ENCODE data around the gene INPPL1.

The INPPL1 gene

GRCh38 chr11:72220696-72221363, 3.7 kb upstream of the INPPL1 start:
- H3K9me3 ChIP-seq (ENCODE audit: control insufficient read depth, low read depth, low read length) = no peaks in the 10 kb centered on the region
- peaks cover 18% of the 10 kb centered on the region for H3K4me1 ChIP-seq (ENCODE audit: control insufficient read depth, low read depth, low read length)
- H3K9ac ChIP-seq (ENCODE audit: low read length) = no peak overlapping the region
- H3K27ac ChIP-seq (ENCODE audit: low read length) = no peak overlapping the region
- peaks cover 6% of the 10 kb centered on the region for H3K27me3 ChIP-seq (ENCODE audit: control insufficient read depth, insufficient read depth, low read length)
- H3K36me3 ChIP-seq (ENCODE audit: control insufficient read depth, low read depth, low read length) = no peaks in the 10 kb centered on the region
- no peak overlapping the region for H3K4me3 ChIP-seq (ENCODE audit: low read length)

DNA sequence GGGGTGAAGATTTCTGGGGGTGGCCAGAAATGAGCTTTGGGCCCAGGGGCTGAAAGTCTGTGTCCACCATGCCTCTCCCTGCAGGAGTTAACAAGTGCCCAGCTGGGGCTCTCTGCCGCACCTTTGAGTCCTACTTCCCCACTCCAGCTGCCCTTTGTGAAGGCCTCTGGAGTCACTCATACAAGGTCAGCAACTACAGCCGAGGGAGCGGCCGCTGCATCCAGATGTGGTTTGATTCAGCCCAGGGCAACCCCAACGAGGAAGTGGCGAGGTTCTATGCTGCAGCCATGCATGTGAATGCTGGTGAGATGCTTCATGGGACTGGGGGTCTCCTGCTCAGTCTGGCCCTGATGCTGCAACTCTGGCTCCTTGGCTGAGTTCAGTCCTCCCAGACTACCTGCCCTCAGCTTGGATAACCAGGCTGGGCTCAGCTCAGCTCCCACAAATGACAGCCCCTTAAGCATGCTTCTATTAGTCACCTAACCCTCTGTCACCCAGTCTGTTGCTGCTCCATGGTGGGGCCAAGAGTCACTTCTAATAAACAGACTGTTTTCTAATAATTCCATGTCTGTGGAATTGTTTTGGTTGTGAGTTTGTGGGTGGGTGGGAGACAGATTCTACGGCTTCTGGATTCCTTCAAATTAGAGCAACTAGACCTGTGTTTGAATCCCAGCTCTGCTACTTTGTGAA, 3.0 kb upstream of the INPPL1 start:
- Histone ChIP-seq H3K4me3 (ENCODE audit: low read length) (no peak overlapping the region), H3K4me1 (ENCODE audit: control insufficient read depth, low read depth, low read length) (peaks cover 22% of the 10 kb centered on the region), H3K9ac (ENCODE audit: low read length) (no peak overlapping the region), H3K9me3 (ENCODE audit: control insufficient read depth, low read depth, low read length) (no peaks in the 10 kb centered on the region), H3K27ac (ENCODE audit: low read length) (no peak overlapping the region), H3K36me3 (ENCODE audit: control insufficient read depth, low read depth, low read length) (no peaks in the 10 kb centered on the region), H3K27me3 (ENCODE audit: control insufficient read depth, insufficient read depth, low read length) (peaks cover 6% of the 10 kb centered on the region)

DNA sequence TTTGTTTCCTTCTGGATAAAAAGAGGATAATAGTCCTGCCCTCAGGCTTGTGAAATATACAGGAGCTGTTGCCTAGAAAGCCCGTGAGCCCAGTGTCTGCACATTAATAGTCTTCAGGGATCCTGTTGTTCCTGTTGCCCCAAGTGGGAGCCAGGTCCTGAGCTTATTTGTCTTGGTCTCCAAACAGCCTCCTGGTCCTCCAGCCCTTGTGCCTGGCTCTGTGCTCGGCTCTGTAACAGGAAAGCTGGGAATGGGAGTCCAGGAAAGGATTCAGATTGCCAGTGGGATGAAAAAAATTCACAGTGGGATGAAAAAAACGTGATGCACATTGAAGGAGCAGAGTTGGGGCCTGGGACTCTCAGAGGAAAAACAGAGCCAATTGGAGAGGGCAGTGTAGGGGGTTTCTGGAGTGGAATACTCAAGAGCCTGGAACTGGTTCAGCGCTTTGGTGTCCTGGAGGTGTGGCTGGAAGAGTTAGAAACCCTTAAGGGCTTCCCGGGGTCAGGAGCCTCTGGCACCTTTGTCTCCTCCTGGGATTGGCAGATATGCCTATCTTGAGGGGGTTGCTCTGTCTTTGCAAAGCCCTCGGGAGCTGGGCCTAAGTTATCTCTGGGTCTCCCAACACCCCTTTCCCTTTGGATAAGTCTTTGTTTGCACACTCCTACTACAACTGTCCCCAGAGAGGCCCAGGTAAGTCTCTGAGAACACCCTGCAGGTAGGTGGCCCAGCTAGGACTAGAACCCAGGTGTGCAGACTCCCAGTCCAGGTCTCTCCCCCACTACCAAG, 2.3 kb upstream of the INPPL1 start:
- H3K9me3 ChIP-seq (ENCODE audit: control insufficient read depth, low read depth, low read length) = no peaks in the 10 kb centered on the region
- peaks cover 6% of the 10 kb centered on the region for H3K27me3 ChIP-seq (ENCODE audit: control insufficient read depth, insufficient read depth, low read length)
- H3K4me3 ChIP-seq (ENCODE audit: low read length) = peak overlapping the region; percentile 64
- peak overlapping the region; percentile 23 for H3K9ac ChIP-seq (ENCODE audit: low read length)
- H3K27ac ChIP-seq (ENCODE audit: low read length) = no peak overlapping the region
- H3K4me1 ChIP-seq (ENCODE audit: control insufficient read depth, low read depth, low read length) = peaks cover 23% of the 10 kb centered on the region
- no peaks in the 10 kb centered on the region for H3K36me3 ChIP-seq (ENCODE audit: control insufficient read depth, low read depth, low read length)

DNA sequence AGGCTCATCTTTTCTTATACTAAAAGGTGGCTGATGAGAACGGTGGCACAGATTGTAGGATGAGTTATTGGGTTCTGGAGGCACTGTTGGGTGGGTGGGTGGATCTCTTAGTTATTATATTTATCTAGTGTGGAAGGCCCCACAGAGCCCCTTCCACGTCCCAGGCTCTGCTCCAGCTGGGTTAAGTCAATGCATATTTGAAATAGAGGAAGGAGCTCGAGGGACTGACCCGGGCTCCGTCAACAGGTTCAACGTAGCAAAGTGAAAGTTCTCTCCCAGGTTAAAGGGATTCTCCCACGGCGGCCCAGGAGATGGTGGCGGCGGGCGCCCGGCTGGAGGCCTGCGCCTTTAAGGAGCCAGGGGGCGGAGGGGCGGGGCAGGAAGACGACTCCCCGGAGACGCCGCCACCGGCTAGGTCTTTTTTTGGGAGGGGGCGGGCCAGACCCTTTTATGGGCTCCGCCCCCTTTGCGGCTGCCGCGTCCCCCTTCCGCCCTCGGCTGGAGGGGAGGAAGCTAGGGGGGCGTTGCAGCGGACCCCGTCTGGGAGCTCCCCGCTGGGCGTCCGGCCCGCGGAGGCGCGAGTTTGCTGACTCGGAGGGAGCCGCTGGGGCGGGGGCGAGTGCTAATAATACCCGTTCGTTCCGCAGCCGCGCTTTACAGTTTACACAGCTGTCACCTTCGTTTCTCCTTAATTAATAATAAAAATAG, 1.5 kb upstream of the INPPL1 start:
- peak overlapping the region; percentile 64 for H3K4me3 ChIP-seq (ENCODE audit: low read length)
- H3K27me3 ChIP-seq (ENCODE audit: control insufficient read depth, insufficient read depth, low read length) = peaks cover 6% of the 10 kb centered on the region
- no peak overlapping the region for H3K27ac ChIP-seq (ENCODE audit: low read length)
- H3K36me3 ChIP-seq (ENCODE audit: control insufficient read depth, low read depth, low read length) = no peaks in the 10 kb centered on the region
- H3K4me1 ChIP-seq (ENCODE audit: control insufficient read depth, low read depth, low read length) = peaks cover 23% of the 10 kb centered on the region
- peak overlapping the region; percentile 23 for H3K9ac ChIP-seq (ENCODE audit: low read length)
- H3K9me3 ChIP-seq (ENCODE audit: control insufficient read depth, low read depth, low read length) = no peaks in the 10 kb centered on the region

DNA sequence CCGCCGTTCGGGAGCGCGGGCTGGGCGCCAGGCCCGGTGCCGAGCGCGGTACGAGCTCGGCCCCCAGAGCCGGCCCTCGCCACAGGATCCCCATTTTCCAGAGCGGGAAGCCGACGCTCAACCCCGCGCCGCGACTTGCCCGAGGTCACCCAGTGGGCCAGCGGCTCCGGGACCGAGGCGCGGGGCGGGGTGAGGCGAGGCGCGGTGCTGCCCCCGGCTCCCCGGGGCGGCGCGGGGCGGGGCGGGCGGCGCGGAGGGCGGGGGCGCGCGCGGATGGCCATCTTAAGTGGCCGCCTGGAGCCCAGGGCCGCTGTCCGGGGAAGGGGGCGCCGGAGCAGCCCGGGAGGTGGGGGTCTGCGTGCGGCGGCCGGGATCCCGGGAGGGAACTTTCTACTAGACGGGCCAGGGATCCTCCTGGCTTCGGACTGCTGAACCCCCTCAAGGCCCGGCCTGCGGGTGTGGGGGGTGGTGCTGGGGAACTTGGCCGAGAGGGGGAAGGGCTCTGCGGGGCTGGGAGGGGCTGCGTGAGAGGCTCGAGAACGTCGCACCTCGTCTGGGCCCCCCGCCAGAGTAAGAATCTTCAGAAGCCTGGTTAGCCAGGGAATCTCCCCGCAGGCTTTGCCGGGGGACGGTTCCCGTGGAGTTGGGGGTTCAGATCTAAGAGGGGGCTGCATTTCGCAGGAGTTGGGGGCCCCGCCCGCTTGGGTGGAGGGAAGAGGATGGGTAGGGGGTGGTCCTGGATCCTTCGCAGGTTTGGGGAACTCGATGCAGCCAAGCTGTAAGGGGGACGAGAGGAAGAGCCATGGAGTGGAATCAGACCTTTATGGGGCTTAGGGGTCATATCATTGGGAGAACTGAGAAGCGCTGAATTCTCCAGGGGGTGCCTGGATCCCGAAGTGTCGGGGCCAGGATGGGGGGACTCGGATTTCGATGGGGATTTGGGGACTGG, 678 bp upstream of the INPPL1 start:
- no peaks in the 10 kb centered on the region for H3K9me3 ChIP-seq (ENCODE audit: control insufficient read depth, low read depth, low read length)
- H3K27ac ChIP-seq (ENCODE audit: low read length) = peak overlapping the region; percentile 35
- peaks cover 4% of the 10 kb centered on the region for H3K36me3 ChIP-seq (ENCODE audit: control insufficient read depth, low read depth, low read length)
- peak overlapping the region; percentile 91 for H3K4me3 ChIP-seq (ENCODE audit: low read length)
- peaks cover 6% of the 10 kb centered on the region for H3K27me3 ChIP-seq (ENCODE audit: control insufficient read depth, insufficient read depth, low read length)
- H3K4me1 ChIP-seq (ENCODE audit: control insufficient read depth, low read depth, low read length) = peaks cover 23% of the 10 kb centered on the region
- H3K9ac ChIP-seq (ENCODE audit: low read length) = peak overlapping the region; percentile 86

- Histone ChIP-seq H3K27ac (ENCODE audit: low read length) (no peak overlapping the region), H3K4me1 (ENCODE audit: control insufficient read depth, low read depth, low read length) (peaks cover 23% of the 10 kb centered on the region), H3K36me3 (ENCODE audit: control insufficient read depth, low read depth, low read length) (peaks cover 19% of the 10 kb centered on the region), H3K27me3 (ENCODE audit: control insufficient read depth, insufficient read depth, low read length) (peaks cover 6% of the 10 kb centered on the region), H3K9me3 (ENCODE audit: control insufficient read depth, low read depth, low read length) (no peaks in the 10 kb centered on the region), H3K9ac (ENCODE audit: low read length) (peak overlapping the region; percentile 86), H3K4me3 (ENCODE audit: low read length) (peak overlapping the region; percentile 91)
These were observed 914 bp downstream of the INPPL1 start for GRCh38 chr11:72225411-72225951.

DNA sequence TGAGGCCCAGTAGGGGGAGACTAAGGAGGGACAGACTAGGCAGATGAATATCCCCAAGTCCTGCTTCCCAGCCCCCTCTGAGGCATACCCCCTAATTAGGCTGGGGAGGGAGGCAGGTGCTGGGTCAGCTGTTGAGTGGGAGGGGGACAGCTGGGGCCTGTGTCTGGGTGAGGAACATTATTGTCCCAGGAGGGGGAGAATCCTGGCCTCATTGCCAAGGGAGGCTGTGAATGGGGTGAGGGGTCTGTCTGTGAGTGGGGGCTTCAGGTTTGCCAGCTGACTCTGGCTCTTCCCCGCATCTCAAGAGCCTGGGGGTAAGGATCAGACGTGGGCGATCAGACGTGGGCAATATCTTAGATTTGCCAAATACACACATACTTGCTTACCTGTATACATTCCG, 2.1 kb downstream of the INPPL1 start:
- no peak overlapping the region for H3K9ac ChIP-seq (ENCODE audit: low read length)
- H3K27ac ChIP-seq (ENCODE audit: low read length) = no peak overlapping the region
- H3K36me3 ChIP-seq (ENCODE audit: control insufficient read depth, low read depth, low read length) = peaks cover 32% of the 10 kb centered on the region

GRCh38 chr11:72227316-72228228, 3.0 kb downstream of the INPPL1 start:
- Histone ChIP-seq H3K36me3 (ENCODE audit: control insufficient read depth, low read depth, low read length) (peaks cover 40% of the 10 kb centered on the region), H3K27me3 (ENCODE audit: control insufficient read depth, insufficient read depth, low read length) (peaks cover 6% of the 10 kb centered on the region), H3K27ac (ENCODE audit: low read length) (no peak overlapping the region), H3K9me3 (ENCODE audit: control insufficient read depth, low read depth, low read length) (no peaks in the 10 kb centered on the region), H3K4me3 (ENCODE audit: low read length) (no peak overlapping the region), H3K9ac (ENCODE audit: low read length) (no peak overlapping the region), H3K4me1 (ENCODE audit: control insufficient read depth, low read depth, low read length) (peaks cover 14% of the 10 kb centered on the region)

More for the DNA sequence above, 2.1 kb downstream of the INPPL1 start:
- Histone ChIP-seq H3K4me3 (ENCODE audit: low read length) (no peak overlapping the region), H3K27me3 (ENCODE audit: control insufficient read depth, insufficient read depth, low read length) (peaks cover 6% of the 10 kb centered on the region), H3K4me1 (ENCODE audit: control insufficient read depth, low read depth, low read length) (peaks cover 23% of the 10 kb centered on the region), H3K9me3 (ENCODE audit: control insufficient read depth, low read depth, low read length) (no peaks in the 10 kb centered on the region)

DNA sequence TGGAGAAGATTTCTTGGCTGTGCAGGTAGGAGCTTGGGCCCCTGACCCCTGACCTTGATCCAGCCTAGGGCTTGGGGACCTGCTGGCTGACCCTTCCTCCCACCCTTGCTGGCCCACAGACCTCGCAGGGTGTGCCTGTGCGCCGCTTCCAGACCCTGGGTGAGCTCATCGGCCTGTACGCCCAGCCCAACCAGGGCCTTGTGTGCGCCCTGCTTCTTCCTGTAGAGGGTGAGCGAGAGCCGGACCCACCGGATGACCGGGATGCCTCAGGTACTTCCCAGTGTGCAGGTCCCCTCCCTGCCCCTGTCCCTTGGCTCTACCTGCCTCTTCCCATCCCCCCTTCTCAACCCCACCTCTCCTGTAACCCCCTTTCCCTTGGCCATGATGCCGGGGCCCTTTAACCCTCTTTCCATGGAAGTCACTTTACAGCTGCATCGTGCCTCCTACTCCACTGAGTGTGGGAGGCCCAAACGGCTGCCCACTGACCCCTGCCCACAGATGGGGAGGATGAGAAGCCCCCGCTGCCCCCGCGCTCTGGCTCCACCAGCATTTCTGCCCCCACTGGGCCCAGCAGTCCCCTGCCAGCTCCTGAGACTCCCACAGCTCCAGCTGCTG, 3.8 kb downstream of the INPPL1 start:
- peaks cover 6% of the 10 kb centered on the region for H3K27me3 ChIP-seq (ENCODE audit: control insufficient read depth, insufficient read depth, low read length)
- H3K9me3 ChIP-seq (ENCODE audit: control insufficient read depth, low read depth, low read length) = no peaks in the 10 kb centered on the region
- H3K4me1 ChIP-seq (ENCODE audit: control insufficient read depth, low read depth, low read length) = peaks cover 11% of the 10 kb centered on the region
- no peak overlapping the region for H3K4me3 ChIP-seq (ENCODE audit: low read length)
- peaks cover 47% of the 10 kb centered on the region for H3K36me3 ChIP-seq (ENCODE audit: control insufficient read depth, low read depth, low read length)
- H3K9ac ChIP-seq (ENCODE audit: low read length) = no peak overlapping the region
- no peak overlapping the region for H3K27ac ChIP-seq (ENCODE audit: low read length)
